BE2C (cell line): ENCODE measurements around the gene HPDL.

Source experiments
- DNase-seq: peaks from one replicate; pipeline ENCODE4 v3.0.0-alpha.2; 2020
- H3K27me3 ChIP-seq: fragments of 250-450 bp; sonication (Bioruptor Pico); 2 replicates; pipeline ENCODE4 v1.5.1; 2020; ENCODE audit warnings: mild to moderate bottlenecking
- H3K36me3 ChIP-seq: fragments of 250-450 bp; sonication (Bioruptor Pico); 2 replicates; pipeline ENCODE4 v1.5.1; 2020; ENCODE audit warnings: mild to moderate bottlenecking
- H3K4me1 ChIP-seq: fragments of 250-450 bp; sonication (Bioruptor Pico); 2 replicates; pipeline ENCODE4 v1.5.1; 2020
- H3K4me3 ChIP-seq: 2 replicates; pipeline ENCODE4 v1.5.1; 2011; ENCODE audit warnings: low read depth, low read length
- H3K9me3 ChIP-seq: fragments of 250-450 bp; sonication (Bioruptor Pico); 2 replicates; pipeline ENCODE4 v1.5.1; 2020
- TF ChIP-seq, protein P1 (sequence below): IDR thresholded peaks from 2 replicates; pipeline ENCODE4 v1.5.1; 2012; ENCODE audit warnings: mild to moderate bottlenecking, low read depth, low read length

Gene HPDL

DNA sequence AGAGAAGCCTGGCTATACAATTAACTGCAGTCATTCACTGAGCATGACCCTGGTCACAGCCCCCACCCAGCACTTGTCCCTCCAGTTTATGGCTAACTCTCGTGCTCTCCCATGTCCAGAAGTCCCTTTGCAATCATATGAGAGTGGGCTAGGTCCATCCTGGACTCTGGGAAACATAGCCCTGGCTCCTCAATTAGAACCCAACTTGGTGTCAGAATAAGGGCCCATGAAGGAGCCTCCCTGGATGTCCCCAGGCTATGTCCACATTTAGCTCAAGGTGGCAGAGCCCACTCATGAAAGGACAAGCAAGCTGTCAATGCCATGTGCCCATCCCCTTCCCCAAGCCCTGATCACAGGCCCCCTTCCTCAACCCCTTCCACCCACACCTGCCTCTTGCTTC is 27.4 kb upstream of the HPDL start:
- TF ChIP-seq, protein P1, sequence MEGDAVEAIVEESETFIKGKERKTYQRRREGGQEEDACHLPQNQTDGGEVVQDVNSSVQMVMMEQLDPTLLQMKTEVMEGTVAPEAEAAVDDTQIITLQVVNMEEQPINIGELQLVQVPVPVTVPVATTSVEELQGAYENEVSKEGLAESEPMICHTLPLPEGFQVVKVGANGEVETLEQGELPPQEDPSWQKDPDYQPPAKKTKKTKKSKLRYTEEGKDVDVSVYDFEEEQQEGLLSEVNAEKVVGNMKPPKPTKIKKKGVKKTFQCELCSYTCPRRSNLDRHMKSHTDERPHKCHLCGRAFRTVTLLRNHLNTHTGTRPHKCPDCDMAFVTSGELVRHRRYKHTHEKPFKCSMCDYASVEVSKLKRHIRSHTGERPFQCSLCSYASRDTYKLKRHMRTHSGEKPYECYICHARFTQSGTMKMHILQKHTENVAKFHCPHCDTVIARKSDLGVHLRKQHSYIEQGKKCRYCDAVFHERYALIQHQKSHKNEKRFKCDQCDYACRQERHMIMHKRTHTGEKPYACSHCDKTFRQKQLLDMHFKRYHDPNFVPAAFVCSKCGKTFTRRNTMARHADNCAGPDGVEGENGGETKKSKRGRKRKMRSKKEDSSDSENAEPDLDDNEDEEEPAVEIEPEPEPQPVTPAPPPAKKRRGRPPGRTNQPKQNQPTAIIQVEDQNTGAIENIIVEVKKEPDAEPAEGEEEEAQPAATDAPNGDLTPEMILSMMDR = no peak

DNA sequence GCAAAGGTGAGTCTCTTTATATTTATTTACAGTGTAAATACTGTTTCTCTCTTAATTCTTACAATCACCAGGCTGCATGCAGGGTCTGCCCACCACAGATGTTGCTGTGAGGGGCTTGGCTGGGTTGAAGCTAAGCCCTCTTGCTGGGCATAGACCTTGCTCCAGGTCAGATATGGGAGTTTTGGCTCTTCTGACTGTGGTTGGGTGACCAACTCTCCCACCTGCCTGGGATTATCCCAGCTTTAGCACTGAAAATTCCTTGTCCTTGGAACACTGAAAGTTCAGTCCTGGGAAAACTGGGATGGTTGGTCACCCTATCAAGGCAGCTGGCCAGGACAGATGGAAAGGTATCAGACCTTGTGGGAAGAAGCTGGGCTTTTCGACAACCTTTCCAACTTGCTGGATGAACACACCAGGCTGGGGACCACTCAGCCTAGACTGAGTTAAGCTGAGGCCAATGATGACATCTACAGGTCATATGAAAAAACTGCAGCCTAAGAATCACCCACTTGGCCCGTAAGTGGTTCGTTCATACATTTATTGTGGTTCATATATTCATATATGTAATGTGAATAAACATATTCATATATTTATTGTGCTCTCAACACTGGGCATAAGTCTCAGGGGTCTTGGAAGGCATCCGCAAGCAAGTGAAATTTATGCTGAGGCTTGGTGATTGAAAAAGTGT is 26.6 kb upstream of the HPDL start:
- H3K4me3 ChIP-seq = no peak overlapping the region
- H3K4me1 ChIP-seq = no peaks in the 10 kb centered on the region
- no peaks in the 10 kb centered on the region for H3K27me3 ChIP-seq
- no peaks in the 10 kb centered on the region for H3K9me3 ChIP-seq
- DNase-seq = peak; percentile 46
- H3K36me3 ChIP-seq = no peaks in the 10 kb centered on the region
- TF ChIP-seq, protein P1 = peak; percentile 68

More for the DNA sequence above, 27.4 kb upstream of the HPDL start:
- no peak for DNase-seq
- Histone ChIP-seq H3K27me3 (no peaks in the 10 kb centered on the region), H3K36me3 (no peaks in the 10 kb centered on the region), H3K4me3 (no peak overlapping the region), H3K4me1 (no peaks in the 10 kb centered on the region), H3K9me3 (no peaks in the 10 kb centered on the region)

DNA sequence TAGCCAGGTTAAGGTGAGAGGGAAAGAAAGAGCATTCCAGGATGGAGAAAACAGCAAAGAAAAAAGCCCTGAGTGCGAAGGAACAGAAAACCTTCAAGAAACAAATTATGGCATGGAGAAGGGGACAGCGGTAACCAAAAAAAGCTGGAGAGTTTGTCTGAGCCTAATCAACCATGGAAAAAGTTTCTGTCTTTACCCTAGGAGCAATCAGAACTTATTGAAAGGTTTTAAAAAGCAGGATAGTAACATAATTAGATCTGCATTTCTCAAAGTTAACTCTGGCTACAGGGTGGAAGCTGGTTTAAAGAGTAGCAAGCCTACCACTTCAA is 26.1 kb upstream of the HPDL start:
- no peaks in the 10 kb centered on the region for H3K27me3 ChIP-seq
- no peaks in the 10 kb centered on the region for H3K9me3 ChIP-seq
- H3K4me1 ChIP-seq = no peaks in the 10 kb centered on the region
- TF ChIP-seq, protein P1 = no peak
- H3K36me3 ChIP-seq = no peaks in the 10 kb centered on the region
- H3K4me3 ChIP-seq = no peak overlapping the region
- no peak for DNase-seq

DNA sequence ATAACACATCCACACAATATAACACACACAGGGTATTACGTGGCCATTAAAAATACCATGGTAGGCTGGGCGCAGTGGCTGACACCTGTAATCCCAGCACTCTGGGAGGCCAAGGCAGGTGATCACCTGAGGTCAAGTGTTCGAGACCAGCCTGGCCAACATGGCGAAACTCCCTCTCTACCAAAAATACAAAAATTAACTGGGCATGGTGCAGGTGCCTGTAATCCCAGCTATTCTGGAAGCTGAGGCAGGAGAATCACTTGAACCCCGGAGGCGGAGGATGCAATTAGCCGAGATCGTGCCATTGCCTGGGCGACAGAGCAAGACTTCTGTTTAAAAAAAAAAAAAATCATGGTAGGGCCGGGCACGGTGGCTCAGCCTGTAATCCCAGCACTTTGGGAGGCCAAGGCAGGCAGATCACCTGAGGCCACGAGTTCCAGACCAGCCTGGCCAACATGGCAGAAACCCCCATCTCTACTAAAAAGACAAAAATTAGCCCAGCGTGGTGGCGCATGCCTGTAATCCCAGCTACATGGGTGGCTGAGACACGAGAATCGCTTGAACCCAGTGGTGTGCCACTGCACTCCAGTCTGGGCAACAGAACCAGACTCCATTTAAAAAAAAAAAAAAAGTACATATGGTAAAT is 24.1 kb upstream of the HPDL start:
- no peak for DNase-seq
- Histone ChIP-seq H3K4me3 (peak overlapping the region; percentile 55), H3K9me3 (no peaks in the 10 kb centered on the region), H3K27me3 (no peaks in the 10 kb centered on the region), H3K36me3 (no peaks in the 10 kb centered on the region), H3K4me1 (no peaks in the 10 kb centered on the region)
- TF ChIP-seq, protein P1 = no peak

DNA sequence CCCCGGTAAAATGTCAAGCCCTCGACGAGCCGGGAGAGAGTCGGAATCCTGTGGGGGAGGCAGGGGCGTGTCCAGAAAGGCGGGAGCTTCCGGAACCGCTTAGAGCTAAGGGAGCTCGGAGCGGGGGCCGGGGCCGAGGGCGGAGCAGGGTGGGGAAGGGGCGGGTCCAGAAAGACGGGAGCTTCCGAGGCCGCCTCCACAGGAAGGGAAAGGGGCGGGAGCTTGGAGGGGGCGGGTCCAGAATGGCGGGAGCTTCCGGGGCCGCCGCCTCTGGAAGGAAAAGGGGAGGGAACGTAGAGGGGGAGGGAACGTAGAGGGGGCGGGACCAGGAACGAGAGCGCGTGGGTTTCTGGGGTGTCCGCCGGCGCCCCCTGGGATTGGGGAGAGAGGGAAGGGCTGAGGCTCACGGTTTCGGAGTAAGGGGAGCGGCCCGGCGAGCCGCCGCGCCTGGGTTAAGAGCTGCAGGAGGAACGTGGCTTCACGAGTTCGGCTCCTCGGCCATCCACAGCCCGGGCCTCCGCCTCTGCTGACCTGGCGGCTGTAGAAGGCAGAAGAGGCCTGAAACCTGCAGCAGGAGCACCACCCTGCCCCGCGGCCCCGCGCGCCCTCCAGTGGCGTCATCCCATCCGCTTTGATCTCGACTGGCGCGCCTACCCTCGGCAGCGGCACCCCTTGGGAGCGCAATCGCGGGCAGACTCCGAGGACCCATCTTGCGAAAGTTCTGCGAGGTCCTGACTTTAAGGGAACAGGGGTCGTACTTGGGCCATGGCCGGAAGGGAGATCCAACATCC is 23.0 kb upstream of the HPDL start:
- no peaks in the 10 kb centered on the region for H3K27me3 ChIP-seq
- no peaks in the 10 kb centered on the region for H3K9me3 ChIP-seq
- H3K36me3 ChIP-seq = no peaks in the 10 kb centered on the region
- DNase-seq = peak; percentile 94
- H3K4me1 ChIP-seq = no peaks in the 10 kb centered on the region
- TF ChIP-seq, protein P1 = peak; percentile 46
- peak overlapping the region; percentile 58 for H3K4me3 ChIP-seq
